ENCODE measurements around the gene FMN1. TPM values are rescaled to one million over a fixed set of nuclear protein-coding genes. Genes with fewer than 3 reads are reported as not detected.
A peak's percentile ranks its signal among the peaks of the same experiment; 100 is the strongest.

Gene FMN1
- total and polyA plus RNA-seq, 5 donors from 2014 or later: 0.32 to 8.9 (median 0.36) TPM; not detected in 2

GRCh38 chr15:33159726-33160453 lies 34.6 kb downstream of the FMN1 start:
- Histone ChIP-seq H3K4me1 (ENCODE audit: control insufficient read depth, insufficient read depth, low read length, poor library complexity, severe bottlenecking) (no peaks in the 10 kb centered on the region), H3K36me3 (ENCODE audit: control insufficient read depth, insufficient read depth, low read length) (no peaks in the 10 kb centered on the region), H3K27me3 (ENCODE audit: control insufficient read depth, insufficient read depth, low read length) (peaks cover 7% of the 10 kb centered on the region), H3K9me3 (ENCODE audit: control insufficient read depth in 2 of 2, low read length in 2 of 2) (no peaks in the 10 kb centered on the region), H3K4me3 (ENCODE audit: low read depth, low read length) (no peak overlapping the region), H3K27ac (ENCODE audit: insufficient read depth, low read length, poor library complexity, severe bottlenecking) (no peak overlapping the region)
- Mint-ChIP-seq H3K27me3 (peaks cover 31% of the 10 kb centered on the region), H3K9me3 (peaks cover 0 to 5% (median 0%) of the 10 kb centered on the region in 7 donors), H3K27ac (no peak overlapping the region), H3K4me3 (no peak overlapping the region), H3K4me1 (peaks cover 0 to 4% (median 1%) of the 10 kb centered on the region in 4 donors), H3K36me3 (no peaks in the 10 kb centered on the region)
- ATAC-seq (ENCODE audit: low read depth in 2 of 2) (no peak), DNase-seq (peak in 1 of 3 donors; percentile 9)

- DNase-seq: no peak
- Histone ChIP-seq H3K9me3 (ENCODE audit: control insufficient read depth in 2 of 2, low read length in 2 of 2) (no peaks in the 10 kb centered on the region), H3K36me3 (ENCODE audit: control insufficient read depth, insufficient read depth, low read length) (no peaks in the 10 kb centered on the region), H3K27me3 (ENCODE audit: control insufficient read depth, insufficient read depth, low read length) (peaks cover 1% of the 10 kb centered on the region), H3K4me3 (ENCODE audit: low read depth, low read length) (no peak overlapping the region), H3K4me1 (ENCODE audit: control insufficient read depth, insufficient read depth, low read length, poor library complexity, severe bottlenecking) (no peaks in the 10 kb centered on the region), H3K27ac (ENCODE audit: insufficient read depth, low read length, poor library complexity, severe bottlenecking) (no peak overlapping the region)
- H3K27me3 Mint-ChIP-seq: peaks cover 29% of the 10 kb centered on the region
- H3K4me1 Mint-ChIP-seq: peaks cover 0 to 4% (median 1%) of the 10 kb centered on the region in 4 donors
- H3K9me3 Mint-ChIP-seq: peaks cover 0 to 5% (median 0%) of the 10 kb centered on the region in 7 donors
- no peak overlapping the region for H3K4me3 Mint-ChIP-seq
- no peak for ATAC-seq (ENCODE audit: low read depth in 2 of 2)
- H3K36me3 Mint-ChIP-seq: no peaks in the 10 kb centered on the region
- no peak overlapping the region for H3K27ac Mint-ChIP-seq
Measured at GRCh38 chr15:33158366-33158765, 36.1 kb downstream of the FMN1 start.

- Histone ChIP-seq H3K4me3 (ENCODE audit: low read depth, low read length) (no peak overlapping the region), H3K36me3 (ENCODE audit: control insufficient read depth, insufficient read depth, low read length) (no peaks in the 10 kb centered on the region), H3K9me3 (ENCODE audit: control insufficient read depth in 2 of 2, low read length in 2 of 2) (no peaks in the 10 kb centered on the region), H3K27ac (ENCODE audit: insufficient read depth, low read length, poor library complexity, severe bottlenecking) (no peak overlapping the region), H3K27me3 (ENCODE audit: control insufficient read depth, insufficient read depth, low read length) (peaks cover 1% of the 10 kb centered on the region), H3K4me1 (ENCODE audit: control insufficient read depth, insufficient read depth, low read length, poor library complexity, severe bottlenecking) (no peaks in the 10 kb centered on the region)
- Mint-ChIP-seq H3K4me3 (no peak overlapping the region), H3K27ac (no peak overlapping the region), H3K36me3 (no peaks in the 10 kb centered on the region), H3K9me3 (peaks cover 0 to 5% (median 0%) of the 10 kb centered on the region in 7 donors), H3K4me1 (peaks cover 0 to 6% (median 1%) of the 10 kb centered on the region in 4 donors), H3K27me3 (peaks cover 29% of the 10 kb centered on the region)
- ATAC-seq (ENCODE audit: low read depth in 2 of 2): no peak
- no peak for DNase-seq
Measured at GRCh38 chr15:33157371-33158037, 37.0 kb downstream of the FMN1 start.

GRCh38 chr15:33155691-33156420 lies 38.7 kb downstream of the FMN1 start:
- no peak overlapping the region for H3K27ac Mint-ChIP-seq
- H3K36me3 Mint-ChIP-seq: no peaks in the 10 kb centered on the region
- Histone ChIP-seq H3K9me3 (ENCODE audit: control insufficient read depth in 2 of 2, low read length in 2 of 2) (no peaks in the 10 kb centered on the region), H3K27ac (ENCODE audit: insufficient read depth, low read length, poor library complexity, severe bottlenecking) (no peak overlapping the region), H3K4me1 (ENCODE audit: control insufficient read depth, insufficient read depth, low read length, poor library complexity, severe bottlenecking) (no peaks in the 10 kb centered on the region), H3K27me3 (ENCODE audit: control insufficient read depth, insufficient read depth, low read length) (peaks cover under 1% of the 10 kb centered on the region), H3K36me3 (ENCODE audit: control insufficient read depth, insufficient read depth, low read length) (no peaks in the 10 kb centered on the region), H3K4me3 (ENCODE audit: low read depth, low read length) (no peak overlapping the region)
- H3K9me3 Mint-ChIP-seq: peaks cover 0 to 3% (median 0%) of the 10 kb centered on the region in 7 donors
- H3K27me3 Mint-ChIP-seq: peaks cover 33% of the 10 kb centered on the region
- DNase-seq (no peak), ATAC-seq (ENCODE audit: low read depth in 2 of 2) (no peak)
- H3K4me1 Mint-ChIP-seq: peaks cover 0 to 6% (median 1%) of the 10 kb centered on the region in 4 donors
- no peak overlapping the region for H3K4me3 Mint-ChIP-seq

GRCh38 chr15:33154351-33155166 lies 40.0 kb downstream of the FMN1 start:
- H3K4me3 Mint-ChIP-seq: no peak overlapping the region
- H3K27me3 ChIP-seq (ENCODE audit: control insufficient read depth, insufficient read depth, low read length): no peaks in the 10 kb centered on the region
- H3K36me3 ChIP-seq (ENCODE audit: control insufficient read depth, insufficient read depth, low read length): no peaks in the 10 kb centered on the region
- DNase-seq (no peak), ATAC-seq (ENCODE audit: low read depth in 2 of 2) (peak in 1 of 2 donors; percentile 25)
- no peak overlapping the region for H3K4me3 ChIP-seq (ENCODE audit: low read depth, low read length)
- no peaks in the 10 kb centered on the region for H3K4me1 ChIP-seq (ENCODE audit: control insufficient read depth, insufficient read depth, low read length, poor library complexity, severe bottlenecking)
- H3K36me3 Mint-ChIP-seq: no peaks in the 10 kb centered on the region
- peaks cover 0 to 4% (median 1%) of the 10 kb centered on the region in 4 donors for H3K4me1 Mint-ChIP-seq
- H3K9me3 ChIP-seq (ENCODE audit: control insufficient read depth in 2 of 2, low read length in 2 of 2): no peaks in the 10 kb centered on the region
- peaks cover 0 to 3% (median 0%) of the 10 kb centered on the region in 7 donors for H3K9me3 Mint-ChIP-seq
- no peak overlapping the region for H3K27ac ChIP-seq (ENCODE audit: insufficient read depth, low read length, poor library complexity, severe bottlenecking)
- H3K27ac Mint-ChIP-seq: peak overlapping the region in 1 of 3 donors; percentile 2
- H3K27me3 Mint-ChIP-seq: peaks cover 27% of the 10 kb centered on the region

GRCh38 chr15:33153548-33153947 lies 41.0 kb downstream of the FMN1 start:
- H3K4me3 Mint-ChIP-seq: no peak overlapping the region
- no peak for ATAC-seq (ENCODE audit: low read depth in 2 of 2)
- Histone ChIP-seq H3K27ac (ENCODE audit: insufficient read depth, low read length, poor library complexity, severe bottlenecking) (no peak overlapping the region), H3K4me3 (ENCODE audit: low read depth, low read length) (no peak overlapping the region), H3K36me3 (ENCODE audit: control insufficient read depth, insufficient read depth, low read length) (no peaks in the 10 kb centered on the region), H3K4me1 (ENCODE audit: control insufficient read depth, insufficient read depth, low read length, poor library complexity, severe bottlenecking) (peaks cover under 1% of the 10 kb centered on the region), H3K9me3 (ENCODE audit: control insufficient read depth in 2 of 2, low read length in 2 of 2) (no peaks in the 10 kb centered on the region), H3K27me3 (ENCODE audit: control insufficient read depth, insufficient read depth, low read length) (no peaks in the 10 kb centered on the region)
- no peak for DNase-seq
- H3K36me3 Mint-ChIP-seq: no peaks in the 10 kb centered on the region
- H3K9me3 Mint-ChIP-seq: peaks cover 0 to 3% (median 0%) of the 10 kb centered on the region in 7 donors
- H3K4me1 Mint-ChIP-seq: peaks cover 0 to 4% (median 3%) of the 10 kb centered on the region in 4 donors
- peak overlapping the region in 1 of 3 donors; percentile 14 for H3K27ac Mint-ChIP-seq
- peaks cover 28% of the 10 kb centered on the region for H3K27me3 Mint-ChIP-seq

GRCh38 chr15:33152502-33153109 lies 41.9 kb downstream of the FMN1 start:
- H3K27me3 Mint-ChIP-seq: peaks cover 35% of the 10 kb centered on the region
- Histone ChIP-seq H3K27ac (ENCODE audit: insufficient read depth, low read length, poor library complexity, severe bottlenecking) (no peak overlapping the region), H3K27me3 (ENCODE audit: control insufficient read depth, insufficient read depth, low read length) (no peaks in the 10 kb centered on the region), H3K4me3 (ENCODE audit: low read depth, low read length) (no peak overlapping the region), H3K4me1 (ENCODE audit: control insufficient read depth, insufficient read depth, low read length, poor library complexity, severe bottlenecking) (peaks cover 6% of the 10 kb centered on the region), H3K36me3 (ENCODE audit: control insufficient read depth, insufficient read depth, low read length) (no peaks in the 10 kb centered on the region), H3K9me3 (ENCODE audit: control insufficient read depth in 2 of 2, low read length in 2 of 2) (no peaks in the 10 kb centered on the region)
- no peak for DNase-seq
- H3K36me3 Mint-ChIP-seq: no peaks in the 10 kb centered on the region
- no peak overlapping the region for H3K27ac Mint-ChIP-seq
- H3K4me1 Mint-ChIP-seq: peaks cover 0 to 11% (median 10%) of the 10 kb centered on the region in 4 donors
- H3K9me3 Mint-ChIP-seq: peaks cover 0 to 3% (median 0%) of the 10 kb centered on the region in 7 donors
- no peak overlapping the region for H3K4me3 Mint-ChIP-seq
- ATAC-seq (ENCODE audit: low read depth in 2 of 2): no peak

All from CD4-positive, CD25-positive, alpha-beta regulatory T cell (primary cell).